NCI-H446 treated with DMSO at 0.1 percent for 48 hours (cell line): ENCODE data around the gene DEF6.
"Not testable (repeated sequence)": the region's sequence is repeated elsewhere in the genome, so short reads cannot be mapped to it uniquely, and the experiment has no call there.

ENCODE experiments used
- DNase-seq: peaks from one replicate; lab custom pipeline; 2025; lab: John Stamatoyannopoulos, UW

The DEF6 gene

DNA sequence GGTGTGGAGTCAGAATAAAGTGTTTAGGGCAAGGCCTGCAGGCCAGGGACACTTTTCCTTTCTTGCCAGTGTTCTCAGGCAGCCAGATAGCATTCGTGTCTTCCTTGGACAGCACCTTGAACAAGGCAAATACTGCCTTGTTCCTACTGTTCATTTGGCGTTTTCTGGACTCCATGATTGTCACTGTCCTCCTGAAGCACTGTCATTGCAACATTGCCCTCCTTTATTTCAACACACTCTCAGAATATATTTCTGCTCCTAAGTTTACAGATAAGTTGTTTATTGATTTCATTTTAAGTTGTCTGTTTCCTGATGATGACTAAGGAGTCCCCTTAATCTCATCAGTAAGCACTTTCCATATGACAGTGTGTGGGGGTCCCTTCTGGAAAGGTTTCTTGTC is 15.1 kb upstream of the DEF6 start:
- DNase-seq, result no peak

DNA sequence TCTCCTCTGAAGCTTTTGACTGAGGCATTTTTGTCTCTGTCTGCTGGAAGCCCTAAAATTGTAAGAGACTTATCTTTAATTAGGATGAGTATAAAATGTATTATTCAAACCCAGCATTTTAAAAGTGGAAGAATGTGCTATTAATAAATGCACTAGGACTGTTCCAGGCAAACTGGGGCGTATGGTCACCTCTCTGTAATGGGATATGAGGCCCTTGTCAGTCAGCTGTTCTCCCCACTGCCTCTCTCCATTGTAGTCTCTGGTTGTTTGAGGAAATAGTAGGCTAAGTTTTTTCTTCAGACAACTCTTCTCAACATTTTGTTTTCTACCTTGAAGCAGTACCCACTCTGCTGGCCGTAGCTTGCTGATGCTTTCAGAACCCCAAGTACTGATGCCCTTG is 14.3 kb upstream of the DEF6 start:
- no peak for DNase-seq

DNA sequence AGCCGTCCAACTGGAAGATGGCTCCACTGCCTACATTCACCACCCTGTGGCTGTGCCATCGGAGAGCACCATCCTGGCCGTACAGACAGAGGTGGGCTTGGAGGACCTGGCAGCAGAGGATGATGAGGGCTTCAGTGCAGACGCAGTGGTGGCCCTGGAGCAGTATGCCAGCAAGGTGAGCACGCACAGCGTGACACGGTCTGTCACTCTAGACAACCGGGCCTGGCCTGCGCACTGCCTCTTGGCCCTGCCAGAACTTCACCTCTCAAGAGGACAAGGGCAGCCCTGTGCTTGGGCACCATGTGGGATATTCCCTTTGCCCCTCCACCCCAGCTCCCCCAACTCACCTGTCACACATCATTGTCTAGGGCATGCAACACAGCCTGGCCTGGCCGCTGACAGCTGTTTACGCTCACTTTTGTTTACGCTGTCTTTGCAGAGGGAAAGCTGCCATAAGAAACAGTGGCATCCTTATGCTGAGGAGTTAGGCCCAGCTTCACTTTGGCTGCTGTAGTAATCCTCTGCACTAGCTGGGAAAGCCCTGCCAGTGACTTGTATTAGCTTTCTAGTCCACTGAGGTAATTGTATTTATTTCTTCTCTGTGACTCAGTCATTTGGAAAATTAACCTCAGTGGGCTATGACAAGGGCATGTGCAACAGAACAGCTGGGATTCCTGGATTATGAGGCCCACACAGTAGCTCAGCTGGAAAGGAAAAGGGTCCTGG is 9.8 kb upstream of the DEF6 start:
- DNase-seq, result no peak

- DNase-seq, result no peak
These were observed 8.8 kb upstream of the DEF6 start for GRCh38 chr6:35288834-35289233.

GRCh38 chr6:35291491-35291890 is 6.1 kb upstream of the DEF6 start:
- DNase-seq, result no peak

GRCh38 chr6:35292494-35292893 is 5.1 kb upstream of the DEF6 start:
- no peak for DNase-seq

GRCh38 chr6:35293681-35294080 is 3.9 kb upstream of the DEF6 start:
- no peak for DNase-seq

DNA sequence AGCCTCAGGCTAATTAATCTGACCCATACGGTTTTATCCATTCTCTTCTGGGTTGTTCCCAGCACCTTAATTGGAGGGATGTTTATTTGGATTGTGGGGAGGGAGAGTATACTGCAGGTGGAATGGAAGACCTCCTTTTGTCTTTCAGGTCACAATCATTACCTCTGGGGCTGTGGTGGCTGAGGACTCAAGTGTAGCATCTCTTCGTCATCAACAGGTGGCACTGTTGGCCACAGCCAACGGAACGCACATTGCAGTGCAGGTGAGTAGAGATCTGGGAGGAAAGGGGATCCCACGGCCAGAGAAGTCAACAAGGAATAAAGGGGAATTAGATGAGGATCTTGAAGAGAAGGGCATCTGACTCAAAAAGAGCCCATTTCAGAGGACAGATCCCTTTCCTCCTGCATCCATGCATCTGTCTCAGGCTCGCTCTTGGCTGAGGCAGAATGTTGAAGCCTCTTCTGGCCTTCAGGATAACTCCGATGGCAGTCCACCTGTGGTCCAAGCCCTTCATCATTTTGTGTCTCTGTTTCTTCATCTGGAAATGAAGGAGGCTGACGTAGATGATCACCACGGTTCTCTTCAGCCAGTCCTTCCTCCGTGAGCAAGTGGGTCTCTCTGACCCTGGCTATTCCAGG is 3.2 kb upstream of the DEF6 start:
- no peak for DNase-seq

DNA sequence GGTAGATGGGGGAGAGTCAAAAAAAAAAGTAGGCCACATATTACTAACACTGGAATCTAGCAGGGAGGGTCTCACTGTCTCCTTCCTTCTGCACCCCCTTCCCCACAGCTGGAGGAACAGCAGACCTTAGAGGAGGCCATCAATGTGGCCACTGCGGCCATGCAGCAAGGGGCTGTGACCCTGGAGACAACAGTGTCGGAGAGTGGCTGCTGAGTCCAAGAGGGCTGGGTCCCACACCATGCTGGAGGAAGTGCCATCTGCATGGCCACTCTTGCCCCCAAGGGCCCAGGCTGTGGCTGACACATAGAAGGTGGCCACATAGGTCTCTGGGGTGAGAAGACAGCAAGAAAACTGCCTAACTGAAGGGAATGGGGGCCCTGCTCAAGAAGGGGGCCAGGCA is 2.6 kb upstream of the DEF6 start:
- no peak for DNase-seq

- DNase-seq, result no peak
These were observed 1.9 kb upstream of the DEF6 start for GRCh38 chr6:35295521-35296315.

- DNase-seq, result no peak
These were observed 552 bp upstream of the DEF6 start for GRCh38 chr6:35296931-35297600.

GRCh38 chr6:35298625-35299140 is 1.1 kb downstream of the DEF6 start:
- DNase-seq, result no peak

- no peak for DNase-seq
These were observed 2.1 kb downstream of the DEF6 start for GRCh38 chr6:35299674-35300073.

DNA sequence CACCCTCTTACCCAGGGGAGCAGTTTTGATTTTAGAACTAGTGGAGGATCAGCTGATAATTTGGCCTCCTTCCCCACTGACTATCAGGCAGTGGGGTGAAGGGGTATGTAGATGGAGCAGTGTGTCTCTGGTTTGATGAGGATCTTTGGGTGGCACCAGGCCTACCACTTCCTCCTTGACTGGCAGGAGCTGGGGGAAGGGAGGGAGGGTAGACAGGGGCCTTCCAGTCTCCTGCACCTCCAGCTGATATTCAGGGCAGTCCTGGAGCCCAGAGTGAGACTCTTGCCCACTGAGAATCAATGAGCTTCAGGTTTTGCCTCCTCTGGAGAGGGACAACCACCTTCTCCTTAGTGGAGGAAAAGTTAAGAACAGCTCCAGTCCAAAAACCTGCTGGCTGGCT is 3.2 kb downstream of the DEF6 start:
- no peak for DNase-seq

GRCh38 chr6:35302604-35303241 is 5.1 kb downstream of the DEF6 start:
- no peak for DNase-seq

DNA sequence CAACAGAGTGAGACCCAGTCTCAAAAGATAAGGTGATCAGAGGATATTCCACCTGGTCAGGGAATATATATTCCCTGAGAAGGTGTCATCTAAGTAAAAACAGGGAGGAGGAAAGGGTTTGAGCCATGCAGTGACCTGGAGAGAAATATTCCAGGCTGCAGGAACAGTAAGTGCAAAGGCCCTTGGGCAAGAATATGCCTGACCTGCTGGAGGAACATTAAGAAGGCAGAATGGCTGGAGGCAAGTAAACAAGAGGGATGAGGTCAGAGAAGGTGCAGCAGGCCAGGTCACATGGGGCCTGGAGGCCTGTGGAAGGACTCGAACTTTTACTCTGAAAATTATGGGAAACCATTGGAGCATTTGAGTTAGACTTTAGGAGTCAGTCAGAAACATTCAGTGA is 6.7 kb downstream of the DEF6 start:
- DNase-seq, result no peak

DNA sequence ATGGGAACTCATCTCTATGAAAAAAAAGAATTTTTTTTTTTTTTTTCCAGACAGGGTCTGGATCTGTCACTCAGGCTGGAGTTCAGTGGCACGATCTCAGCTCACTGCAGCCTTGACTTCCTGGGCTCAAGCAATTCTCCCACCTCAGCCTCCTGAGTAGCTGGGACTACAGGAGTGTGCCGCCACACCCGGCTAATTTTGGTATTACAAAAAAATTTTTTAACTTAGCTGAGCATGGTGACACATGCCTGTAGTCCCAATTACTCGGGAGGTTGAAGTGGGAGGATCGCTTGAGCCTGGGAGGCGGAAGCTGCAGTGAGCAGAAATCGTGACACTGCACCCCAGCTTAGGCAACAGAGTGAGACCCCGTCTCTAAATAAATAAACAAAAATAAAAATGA is 7.5 kb downstream of the DEF6 start:
- no peak for DNase-seq

DNA sequence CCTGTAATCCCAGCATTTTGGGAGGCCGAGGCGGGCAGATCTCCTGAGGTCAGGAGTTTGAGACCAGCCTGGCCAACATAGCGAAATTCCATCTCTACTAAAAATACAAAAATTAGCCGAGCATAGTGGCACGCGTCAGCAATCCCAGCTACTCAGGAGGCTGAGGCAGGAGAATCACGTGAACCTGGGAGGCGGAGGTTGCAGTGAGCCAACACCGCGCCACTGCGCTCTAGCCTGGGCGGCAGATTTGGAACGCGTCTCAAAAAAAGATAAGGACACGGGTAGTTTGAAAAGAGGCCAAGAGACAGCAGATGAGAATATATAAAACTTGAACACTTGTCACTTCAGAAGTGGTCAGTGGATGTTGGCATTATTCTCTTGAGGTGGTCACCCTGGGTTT is 9.5 kb downstream of the DEF6 start:
- DNase-seq, result not testable (repeated sequence)

DNA sequence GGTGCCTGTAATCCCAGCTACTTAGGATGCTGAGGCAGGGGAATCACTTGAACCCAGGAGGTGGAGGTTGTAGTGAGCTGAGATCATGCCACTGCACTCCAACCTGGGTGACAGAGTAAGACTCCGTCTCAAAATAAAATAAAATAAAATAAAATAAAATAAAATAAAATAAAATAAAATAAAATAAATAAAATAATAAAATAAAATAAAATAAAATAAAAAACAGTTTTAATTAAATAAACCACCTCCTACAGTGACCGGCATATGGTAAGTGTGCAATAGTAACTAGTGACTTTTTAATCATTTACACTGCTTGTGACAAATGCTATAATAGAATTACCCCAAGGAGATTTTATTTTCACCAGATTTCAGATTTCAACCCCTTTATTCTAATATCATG is 10.9 kb downstream of the DEF6 start:
- DNase-seq, result not testable (repeated sequence)

GRCh38 chr6:35309611-35310264 is 12.1 kb downstream of the DEF6 start:
- no peak for DNase-seq

- no peak for DNase-seq
These were observed 12.7 kb downstream of the DEF6 start for GRCh38 chr6:35310265-35310831.
